HCT116 (cell line): ENCODE data around the gene NDST3. TPM values are rescaled to one million over a fixed set of nuclear protein-coding genes. Genes with fewer than 3 reads are reported as not detected.

Experiments used
- ATAC-seq: fragments of 200-7000 bp; cut with Tn5 transposase; 2 replicates; pipeline ENCODE4 v1.9.1; 2020; ENCODE audit warnings: mild to moderate bottlenecking, moderate library complexity
- BruUV-seq: library from RNA; stranded (reverse); fragments of 400-500 nt; replicated peaks from 2 replicates; lab custom pipeline; 2021; lab: Mats Ljungman, UMichigan
- CTCF ChIA-PET: fragments of 300-600 bp; sonication (Branson Sonifier 250); formaldehyde crosslinking; loops from one replicate; lab custom pipeline; 2021; ENCODE audit warnings: antibody characterized with exemption; lab: Charles Lee
- POLR2A ChIA-PET: fragments of 300-600, 350-600 bp; sonication (Branson Sonifier 250); formaldehyde crosslinking; loops from one replicate; lab custom pipeline; 2021; ENCODE audit warnings: antibody characterized with exemption; lab: Charles Lee
- RAD21 ChIA-PET, 2 experiments: fragments of 300-600 bp; sonication (Branson Sonifier 250); formaldehyde crosslinking; loops; one replicate each; lab custom pipeline; 2023; ENCODE audit warnings: low total read pairs in 2 of 2; ENCODE audit not compliant: uncharacterized antibody in 2 of 2, unreplicated experiment in 2 of 2, low non-redundant PET in 1 of 2; lab: Charles Lee
- DNase-seq: peaks from one replicate; pipeline ENCODE4 v3.0.0-alpha.2; 2010; ENCODE audit warnings: low read depth, low spot score
- H2AFZ ChIP-seq: fragments of 200-600 bp; shearing (Covaris generic), sonication (generic); 2 replicates; pipeline ENCODE4 v1.6.1; 2017; ENCODE audit warnings: low read depth, mixed run types, mixed read lengths, antibody characterized with exemption, low read length; ENCODE audit not compliant: poor library complexity, severe bottlenecking
- H3K27ac ChIP-seq: 2 replicates; pipeline ENCODE4 v1.5.1; 2012; ENCODE audit warnings: low read depth, low read length
- H3K27me3 ChIP-seq: fragments of 200-600 bp; sonication (generic); 2 replicates; pipeline ENCODE4 v1.6.1; 2016; ENCODE audit warnings: mixed run types, low read length, mixed read lengths; ENCODE audit not compliant: insufficient read depth
- H3K36me3 ChIP-seq, 2 experiments: fragments of 200-500 bp in 1 of 2; fragments of 200-600 bp in 1 of 2; sonication (Bioruptor generic) in 1 of 2; sonication (generic) in 1 of 2; 2 replicates each; pipeline versions ENCODE4 v1.5.1 to v1.6.1; 2014 to 2016; ENCODE audit warnings: low read length in 2 of 2, inconsistent platforms in 1 of 2, mixed read lengths in 1 of 2, mixed run types in 1 of 2; ENCODE audit not compliant: insufficient read depth in 2 of 2, control insufficient read depth in 1 of 2
- H3K4me1 ChIP-seq, 2 experiments: fragments of 200-600 bp in 1 of 2; sonication (generic) in 1 of 2; 2 replicates each; pipeline versions ENCODE4 v1.5.1 to v1.6.1; 2012 to 2017; ENCODE audit warnings: low read length in 2 of 2, inconsistent platforms in 1 of 2, mild to moderate bottlenecking in 1 of 2, mixed read lengths in 1 of 2, mixed run types in 1 of 2, moderate library complexity in 1 of 2; ENCODE audit not compliant: insufficient read depth in 2 of 2, control insufficient read depth in 1 of 2
- H3K4me2 ChIP-seq: fragments of 200-600 bp; sonication (generic); 2 replicates; pipeline ENCODE4 v1.6.1; 2017; ENCODE audit warnings: mixed run types, low read length, mixed read lengths
- H3K4me3 ChIP-seq, 2 experiments: fragments of 200-600 bp in 1 of 2; sonication (generic) in 1 of 2; replicated peaks in 1 of 2; 2 replicates each; pipeline ENCODE4 v1.5.1; 2011 to 2016; ENCODE audit warnings: low read length in 2 of 2, control low read depth in 1 of 2, low read depth in 1 of 2, mild to moderate bottlenecking in 1 of 2, mixed read lengths in 1 of 2, mixed run types in 1 of 2
- H3K79me2 ChIP-seq: fragments of 200-600 bp; sonication (generic); 2 replicates; pipeline ENCODE4 v1.6.1; 2017; ENCODE audit warnings: mild to moderate bottlenecking, mixed run types, low read length, moderate library complexity, mixed read lengths; ENCODE audit not compliant: insufficient read depth
- H3K9ac ChIP-seq: fragments of 200-600 bp; sonication (generic); 2 replicates; pipeline ENCODE4 v1.6.1; 2016; ENCODE audit warnings: low read length, mixed read lengths
- H3K9me2 ChIP-seq: fragments of 200-600 bp; sonication (generic), shearing (Covaris generic); 2 replicates; pipeline ENCODE4 v1.6.1; 2017; ENCODE audit warnings: mixed run types, mild to moderate bottlenecking, moderate library complexity; ENCODE audit not compliant: insufficient read depth
- H3K9me3 ChIP-seq, 2 experiments: fragments of 200-500 bp in 1 of 2; fragments of 200-600 bp in 1 of 2; sonication (Bioruptor generic) in 1 of 2; sonication (generic) in 1 of 2; 2 replicates each; pipeline ENCODE4 v1.6.1; 2014 to 2017; ENCODE audit warnings: low read length in 2 of 2, mixed read lengths in 2 of 2, inconsistent platforms in 1 of 2, low read depth in 1 of 2, mild to moderate bottlenecking in 1 of 2, mixed run types in 1 of 2, moderate library complexity in 1 of 2; ENCODE audit not compliant: control insufficient read depth in 1 of 2, insufficient read depth in 1 of 2
- H4K20me1 ChIP-seq: fragments of 200-600 bp; sonication (generic), shearing (Covaris generic); 2 replicates; pipeline ENCODE4 v1.6.1; 2017; ENCODE audit warnings: mixed run types, mild to moderate bottlenecking, moderate library complexity; ENCODE audit not compliant: insufficient read depth
- CBX3 ChIP-seq: IDR thresholded peaks from 2 replicates; pipeline ENCODE4 v1.6.1; 2012; ENCODE audit warnings: low read depth
- CEBPB ChIP-seq: IDR thresholded peaks from 2 replicates; pipeline ENCODE4 v1.6.1; 2012; ENCODE audit warnings: low read depth
- TCF7L2 ChIP-seq: IDR thresholded peaks from 2 replicates; pipeline ENCODE4 v1.7.0; 2011; ENCODE audit warnings: borderline replicate concordance, inconsistent platforms; ENCODE audit not compliant: insufficient read depth, insufficient read length; ENCODE audit errors: extremely low read depth
- intact Hi-C: fragments of 100-400 bp; cut with micrococcal nuclease; formaldehyde crosslinking; loops from 2 replicates; pipeline ENCODE4 v1.10.0; 2022
- total RNA-seq: library from RNA; stranded (reverse); gene quantifications from one replicate; pipeline ENCODE4 v1.2.1, GENCODE V29; 2021; ENCODE audit not compliant: unreplicated experiment

Gene NDST3
- total RNA-seq, 1 experiment from 2014 or later = not detected

DNA sequence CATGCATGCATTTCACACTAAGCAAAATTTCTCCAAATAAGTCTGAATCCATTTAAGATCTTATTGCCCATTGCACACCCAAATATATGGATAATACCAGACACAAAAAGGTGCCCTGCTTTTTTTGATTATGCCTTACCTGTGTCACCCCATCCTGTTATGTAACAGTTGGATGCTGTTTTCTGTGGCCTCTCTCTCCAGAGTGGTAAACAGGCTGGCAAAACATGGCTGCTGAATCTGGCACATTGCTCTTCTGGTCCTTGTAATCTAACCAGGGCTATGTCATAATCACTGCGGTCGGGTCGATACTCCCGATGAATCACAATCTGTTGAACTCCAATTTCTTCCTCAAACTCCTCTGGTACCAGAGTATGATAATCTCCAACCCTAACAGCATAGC lies 248.4 kb downstream of the NDST3 start:
- ChIA-PET POLR2A (interaction anchor here (0.9 kb wide), 1 partner anchor 71 kb away, joined by 3 read pairs; no protein-coding TSS in a partner anchor), CTCF (no interaction called here), RAD21 (no interaction called here)
- Histone ChIP-seq H2AFZ (no peak overlapping the region), H3K9me2 (no peaks in the 10 kb centered on the region), H3K27ac (no peak overlapping the region; the same call in 1 of the 2 replicates), H3K79me2 (peaks cover 17% of the 10 kb centered on the region), H4K20me1 (peaks cover 4% of the 10 kb centered on the region; the same call in 1 of the 2 replicates), H3K9ac (no peak overlapping the region), H3K4me2 (no peak overlapping the region), H3K27me3 (no peaks in the 10 kb centered on the region), H3K9me3 (no peaks in the 10 kb centered on the region), H3K36me3 (peaks cover 5 to 21% of the 10 kb centered on the region in 2 experiments; a peak in 3 of 4 replicates), H3K4me1 (peaks cover 0 to 14% of the 10 kb centered on the region in 2 experiments; a peak in 2 of 4 replicates), H3K4me3 (no peak overlapping the region)
- ATAC-seq (no peak), DNase-seq (no peak)
- intact Hi-C loops = no loop called here
- TF ChIP-seq TCF7L2 (no peak), CEBPB (peak; percentile 46; the same call in 1 of the 2 replicates)
- BruUV-seq = no TSS peak

DNA sequence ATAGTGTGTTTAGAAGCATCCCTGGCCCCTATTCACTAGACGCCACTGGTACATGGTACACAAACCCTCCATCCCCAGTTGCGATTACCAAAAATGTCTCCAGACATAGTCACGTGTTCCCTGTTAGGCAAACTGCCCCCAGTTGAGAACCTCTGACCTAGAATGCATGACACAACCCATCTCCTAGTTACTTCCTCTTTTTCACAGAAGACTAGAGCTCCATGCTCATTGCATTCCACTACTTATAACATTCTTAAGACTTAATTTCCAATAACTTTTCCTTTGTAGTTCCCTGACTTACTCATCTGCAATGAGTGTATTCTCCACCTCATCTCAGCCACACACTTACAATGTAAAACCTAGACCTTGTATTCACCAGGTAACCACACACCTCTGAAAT lies 249.9 kb downstream of the NDST3 start:
- Histone ChIP-seq H3K9ac (no peak overlapping the region), H3K4me1 (peaks cover 0 to 12% of the 10 kb centered on the region in 2 experiments; a peak in 2 of 4 replicates), H3K79me2 (peaks cover 6% of the 10 kb centered on the region), H3K9me3 (no peaks in the 10 kb centered on the region), H3K4me2 (no peak overlapping the region), H3K36me3 (peaks cover 5 to 17% of the 10 kb centered on the region in 2 experiments; a peak in 3 of 4 replicates), H3K4me3 (no peak overlapping the region), H3K9me2 (no peaks in the 10 kb centered on the region), H2AFZ (no peak overlapping the region), H3K27me3 (no peaks in the 10 kb centered on the region), H3K27ac (no peak overlapping the region), H4K20me1 (peaks cover 4% of the 10 kb centered on the region; the same call in 1 of the 2 replicates)
- intact Hi-C loops = no loop called here
- no peak for TF ChIP-seq CBX3
- POLR2A ChIA-PET = no interaction called here
- BruUV-seq = no TSS peak
- ATAC-seq (no peak), DNase-seq (no peak)
- CTCF ChIA-PET = no interaction called here
- RAD21 ChIA-PET = no interaction called here
